Tibial nerve (tissue), 4 donors: ENCODE results near the gene MYO3B. TPM values are rescaled to one million over a fixed set of nuclear protein-coding genes. Genes with fewer than 3 reads are reported as not detected.

Experiments used
- DNase-seq, 2 donors: peaks; one replicate each; pipeline ENCODE4 v3.0.0-alpha.2; 2019; ENCODE audit warnings: low spot score in 2 of 2
- H3K27ac ChIP-seq, 4 donors: fragments of 200-600 bp; sonication (generic) in 3 of 4; one replicate each; pipeline ENCODE4 v1.5.1; 2017 to 2019; ENCODE audit warnings: mild to moderate bottlenecking in 1 of 4
- H3K27me3 ChIP-seq, 2 donors: fragments of 200-600 bp; sonication (generic) in 1 of 2; one replicate each; pipeline versions ENCODE4 v1.5.1 to v1.6.0; 2017 to 2019
- H3K36me3 ChIP-seq, 3 donors: fragments of 200-600 bp; sonication (generic); one replicate each; pipeline ENCODE4 v1.5.1; 2018 to 2019
- H3K4me1 ChIP-seq, 4 donors: fragments of 200-600 bp; sonication (generic) in 3 of 4; one replicate each; pipeline ENCODE4 v1.5.1; 2017 to 2019
- H3K4me3 ChIP-seq, 4 donors: fragments of 200-600 bp; sonication (generic) in 3 of 4; one replicate each; pipeline ENCODE4 v1.5.1; 2017 to 2019; ENCODE audit warnings: mild to moderate bottlenecking in 1 of 4, moderate library complexity in 1 of 4
- H3K9me3 ChIP-seq, 4 donors: fragments of 200-600 bp; sonication (generic) in 3 of 4; one replicate each; pipeline ENCODE4 v1.5.1; 2017 to 2019
- CTCF ChIP-seq, 5 experiments: fragments of 200-600 bp in 3 of 5; fragments of 450-650 bp in 2 of 5; sonication (generic) in 3 of 5; IDR thresholded peaks; one replicate each; pipeline ENCODE4 v1.5.1; 2016 to 2019; ENCODE audit warnings: antibody characterized with exemption in 5 of 5, mild to moderate bottlenecking in 3 of 5, moderate library complexity in 2 of 5
- EP300 ChIP-seq, 2 donors: sonication (generic); formaldehyde crosslinking; IDR thresholded peaks; one replicate each; pipeline ENCODE4 v1.6.1; 2017; ENCODE audit warnings: antibody characterized with exemption in 2 of 2, mild to moderate bottlenecking in 1 of 2
- POLR2A ChIP-seq, 2 donors: fragments of 450-650 bp; IDR thresholded peaks; one replicate each; pipeline ENCODE4 v1.6.1; 2017; ENCODE audit warnings: antibody characterized with exemption in 2 of 2, mild to moderate bottlenecking in 2 of 2, moderate library complexity in 2 of 2
- WGBS, 2 donors: methylation state at CpG; one replicate each; pipeline ENCODE4 v1.1.5; 2018; 5-methylcytosine and 5-hydroxymethylcytosine counted together
- total RNA-seq, 4 donors: library from RNA; depleted of rRNA; stranded (reverse); fragments of >200 nt; gene quantifications; one replicate each; pipeline ENCODE4 v1.1.0, GENCODE V29; 2016

MYO3B gene
- total RNA-seq, 4 donors from 2014 or later = 0.22 to 0.63 (median 0.39) TPM; not detected in 1

GRCh38 chr2:170362871-170363631 lies 185.1 kb downstream of the MYO3B start:
- 45 to 46% methylated on average over 6 of the region's 6 CpGs for WGBS, 2 donors
- Histone ChIP-seq H3K4me1 (no peaks in the 10 kb centered on the region), H3K9me3 (no peaks in the 10 kb centered on the region), H3K36me3 (no peaks in the 10 kb centered on the region), H3K27ac (no peak overlapping the region), H3K4me3 (no peak overlapping the region), H3K27me3 (peaks cover 0 to 33% of the 10 kb centered on the region in 2 donors)
- TF ChIP-seq EP300 (IDR thresholded peaks at IDR 0.05) = no peak
- TF ChIP-seq POLR2A (IDR thresholded peaks at IDR 0.05) = no peak
- no peak for TF ChIP-seq CTCF (IDR thresholded peaks at IDR 0.05)
- peak in 1 of 2 donors; percentile 6 for DNase-seq

GRCh38 chr2:170365003-170365402 lies 187.1 kb downstream of the MYO3B start:
- DNase-seq = no peak
- Histone ChIP-seq H3K4me1 (no peaks in the 10 kb centered on the region), H3K4me3 (no peak overlapping the region), H3K36me3 (no peaks in the 10 kb centered on the region), H3K9me3 (no peaks in the 10 kb centered on the region), H3K27me3 (peaks cover 0 to 44% of the 10 kb centered on the region in 2 donors), H3K27ac (no peak overlapping the region)
- no peak for TF ChIP-seq POLR2A (IDR thresholded peaks at IDR 0.05)
- no peak for TF ChIP-seq EP300 (IDR thresholded peaks at IDR 0.05)
- no peak for TF ChIP-seq CTCF (IDR thresholded peaks at IDR 0.05)
- WGBS, 2 donors = 74 to 78% methylated on average over 6 of the region's 6 CpGs

- H3K9me3 ChIP-seq = no peaks in the 10 kb centered on the region
- H3K27ac ChIP-seq = no peak overlapping the region
- H3K4me3 ChIP-seq = no peak overlapping the region
- no peaks in the 10 kb centered on the region for H3K36me3 ChIP-seq
- DNase-seq = no peak
- H3K27me3 ChIP-seq = peaks cover 0 to 49% of the 10 kb centered on the region in 2 donors
- H3K4me1 ChIP-seq = no peaks in the 10 kb centered on the region
- WGBS, 2 donors = 89 to 94% methylated on average over 3 of the region's 3 CpGs
- TF ChIP-seq CTCF (IDR thresholded peaks at IDR 0.05) (no peak), EP300 (IDR thresholded peaks at IDR 0.05) (no peak), POLR2A (IDR thresholded peaks at IDR 0.05) (no peak)
Observed at GRCh38 chr2:170365686-170366085, 187.7 kb downstream of the MYO3B start.

GRCh38 chr2:170368370-170368769 lies 190.4 kb downstream of the MYO3B start:
- WGBS, 2 donors = 54 to 65% methylated on average over 5 of the region's 5 CpGs
- Histone ChIP-seq H3K4me1 (no peaks in the 10 kb centered on the region), H3K27ac (no peak overlapping the region), H3K27me3 (peaks cover 0 to 52% of the 10 kb centered on the region in 2 donors), H3K9me3 (no peaks in the 10 kb centered on the region), H3K36me3 (no peaks in the 10 kb centered on the region), H3K4me3 (no peak overlapping the region)
- no peak for TF ChIP-seq POLR2A (IDR thresholded peaks at IDR 0.05)
- no peak for TF ChIP-seq EP300 (IDR thresholded peaks at IDR 0.05)
- no peak for TF ChIP-seq CTCF (IDR thresholded peaks at IDR 0.05)
- no peak for DNase-seq

GRCh38 chr2:170369228-170369627 lies 191.3 kb downstream of the MYO3B start:
- no peak for DNase-seq
- 88 to 93% methylated on average over 2 of the region's 2 CpGs for WGBS, 2 donors
- no peaks in the 10 kb centered on the region for H3K4me1 ChIP-seq
- no peaks in the 10 kb centered on the region for H3K9me3 ChIP-seq
- no peak for TF ChIP-seq CTCF (IDR thresholded peaks at IDR 0.05)
- TF ChIP-seq POLR2A (IDR thresholded peaks at IDR 0.05) = no peak
- no peak for TF ChIP-seq EP300 (IDR thresholded peaks at IDR 0.05)
- no peaks in the 10 kb centered on the region for H3K36me3 ChIP-seq
- no peak overlapping the region for H3K4me3 ChIP-seq
- no peak overlapping the region for H3K27ac ChIP-seq
- H3K27me3 ChIP-seq = peaks cover 0 to 52% of the 10 kb centered on the region in 2 donors
